GM12875 (cell line): ENCODE measurements around the gene MCF2L.

ENCODE experiments used
- H3K4me3 ChIP-seq: one replicate; pipeline ENCODE4 v1.5.1; 2011; ENCODE audit warnings: low read depth, low read length, control low read depth
- TF ChIP-seq, protein P1 (sequence below): IDR thresholded peaks from 2 replicates; pipeline ENCODE4 v1.5.1; 2011; ENCODE audit warnings: low read depth, mild to moderate bottlenecking, control low read depth, inconsistent platforms, low read length, moderate library complexity, borderline replicate concordance; ENCODE audit not compliant: insufficient read depth

MCF2L gene

GRCh38 chr13:113043001-113043630 is 74.1 kb downstream of the MCF2L start:
- H3K4me3 ChIP-seq = no peak overlapping the region
- TF ChIP-seq, protein P1, sequence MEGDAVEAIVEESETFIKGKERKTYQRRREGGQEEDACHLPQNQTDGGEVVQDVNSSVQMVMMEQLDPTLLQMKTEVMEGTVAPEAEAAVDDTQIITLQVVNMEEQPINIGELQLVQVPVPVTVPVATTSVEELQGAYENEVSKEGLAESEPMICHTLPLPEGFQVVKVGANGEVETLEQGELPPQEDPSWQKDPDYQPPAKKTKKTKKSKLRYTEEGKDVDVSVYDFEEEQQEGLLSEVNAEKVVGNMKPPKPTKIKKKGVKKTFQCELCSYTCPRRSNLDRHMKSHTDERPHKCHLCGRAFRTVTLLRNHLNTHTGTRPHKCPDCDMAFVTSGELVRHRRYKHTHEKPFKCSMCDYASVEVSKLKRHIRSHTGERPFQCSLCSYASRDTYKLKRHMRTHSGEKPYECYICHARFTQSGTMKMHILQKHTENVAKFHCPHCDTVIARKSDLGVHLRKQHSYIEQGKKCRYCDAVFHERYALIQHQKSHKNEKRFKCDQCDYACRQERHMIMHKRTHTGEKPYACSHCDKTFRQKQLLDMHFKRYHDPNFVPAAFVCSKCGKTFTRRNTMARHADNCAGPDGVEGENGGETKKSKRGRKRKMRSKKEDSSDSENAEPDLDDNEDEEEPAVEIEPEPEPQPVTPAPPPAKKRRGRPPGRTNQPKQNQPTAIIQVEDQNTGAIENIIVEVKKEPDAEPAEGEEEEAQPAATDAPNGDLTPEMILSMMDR = no peak

DNA sequence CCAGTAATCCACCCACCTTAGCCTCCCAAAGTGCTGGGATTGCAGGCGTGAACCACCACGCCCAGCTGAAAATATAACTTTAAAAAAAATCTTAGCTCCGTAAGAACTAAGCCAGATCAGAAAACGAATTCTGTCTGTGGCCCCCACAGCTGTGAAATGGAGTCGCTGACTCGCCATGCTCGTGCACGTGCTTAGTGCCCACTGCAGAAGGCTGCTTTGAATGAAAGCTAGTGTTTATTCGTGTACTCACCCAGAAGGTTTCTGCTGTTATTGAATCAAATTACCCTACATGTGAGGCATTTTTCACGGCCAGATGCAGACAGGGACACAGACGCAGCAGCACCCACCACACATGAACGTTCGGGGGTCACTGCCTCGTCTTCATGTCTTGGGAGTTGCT is 74.9 kb downstream of the MCF2L start:
- no peak overlapping the region for H3K4me3 ChIP-seq
- TF ChIP-seq, protein P1 = no peak

GRCh38 chr13:113044391-113045114 is 75.5 kb downstream of the MCF2L start:
- H3K4me3 ChIP-seq = no peak overlapping the region
- TF ChIP-seq, protein P1 = no peak

- no peak overlapping the region for H3K4me3 ChIP-seq
- TF ChIP-seq, protein P1 = no peak
Measured at GRCh38 chr13:113045251-113046127, 76.5 kb downstream of the MCF2L start.

GRCh38 chr13:113046128-113046882 is 77.3 kb downstream of the MCF2L start:
- TF ChIP-seq, protein P1 = no peak
- no peak overlapping the region for H3K4me3 ChIP-seq

DNA sequence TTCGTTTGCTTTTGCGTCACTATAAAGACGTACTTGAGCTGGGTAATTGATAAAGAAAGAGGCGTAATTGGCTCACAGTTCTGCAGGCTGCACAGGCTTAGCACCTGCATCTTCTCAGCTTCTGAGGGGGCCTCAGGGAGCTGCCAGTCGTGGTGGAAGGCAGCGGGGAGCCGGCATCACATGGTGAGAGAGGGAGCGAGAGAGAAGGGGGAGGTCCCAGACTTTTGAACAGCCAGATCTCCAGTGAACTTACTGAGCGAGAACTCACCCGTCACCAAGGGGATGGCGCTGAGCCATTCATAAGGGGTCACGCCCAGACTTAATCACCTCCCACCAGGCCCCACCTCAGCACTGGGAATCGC is 77.8 kb downstream of the MCF2L start:
- no peak overlapping the region for H3K4me3 ChIP-seq
- TF ChIP-seq, protein P1 = no peak
